ENCODE data around the gene CISD1.

CISD1 gene

GRCh38 chr10:58278274-58278961 is 9.5 kb downstream of the CISD1 start:
- no peak for DNase-seq (ENCODE audit: extremely low read depth, low read depth)
- TF ChIP-seq CTCF (IDR thresholded peaks at IDR 0.05; ENCODE audit: low read depth, low read length), result no peak

- no peak for DNase-seq (ENCODE audit: extremely low read depth, low read depth)
- TF ChIP-seq CTCF (IDR thresholded peaks at IDR 0.05; ENCODE audit: low read depth, low read length), result no peak
These were observed 10.0 kb downstream of the CISD1 start for GRCh38 chr10:58278962-58279307.

GRCh38 chr10:58280477-58280876 is 11.5 kb downstream of the CISD1 start:
- no peak for DNase-seq (ENCODE audit: extremely low read depth, low read depth)
- no peak for TF ChIP-seq CTCF (IDR thresholded peaks at IDR 0.05; ENCODE audit: low read depth, low read length)

- no peak for DNase-seq (ENCODE audit: extremely low read depth, low read depth)
- no peak for TF ChIP-seq CTCF (IDR thresholded peaks at IDR 0.05; ENCODE audit: low read depth, low read length)
These were observed 12.3 kb downstream of the CISD1 start for GRCh38 chr10:58281092-58281752.

- TF ChIP-seq CTCF (IDR thresholded peaks at IDR 0.05; ENCODE audit: low read depth, low read length), result no peak
- no peak for DNase-seq (ENCODE audit: extremely low read depth, low read depth)
These were observed 13.7 kb downstream of the CISD1 start for GRCh38 chr10:58282615-58283014.

GRCh38 chr10:58291538-58292174 is 22.7 kb downstream of the CISD1 start:
- TF ChIP-seq CTCF (IDR thresholded peaks at IDR 0.05; ENCODE audit: low read depth, low read length), result peak; percentile 76
- no peak for DNase-seq (ENCODE audit: extremely low read depth, low read depth)

GRCh38 chr10:58293989-58294388 is 25.0 kb downstream of the CISD1 start:
- TF ChIP-seq CTCF (IDR thresholded peaks at IDR 0.05; ENCODE audit: low read depth, low read length), result no peak

More at GRCh38 chr10:58293989-58294388, 25.0 kb downstream of the CISD1 start:
- no peak for DNase-seq (ENCODE audit: extremely low read depth, low read depth)

All from AG09319 (cell line).